B cell (primary cell): ENCODE data around the gene FGFR3. TPM values are rescaled to one million over a fixed set of nuclear protein-coding genes. Genes with fewer than 3 reads are reported as not detected.

Experiments
- ATAC-seq: fragments of 200-7000 bp; cut with Tn5 transposase; one replicate; pipeline ENCODE4 v1.10.0; 2021; ENCODE audit warnings: low read depth, mild to moderate bottlenecking, moderate number of reproducible peaks, moderate library complexity
- CTCF ChIA-PET: fragments of 350-600 bp; sonication (Branson Sonifier 250); formaldehyde crosslinking; loops from one replicate; lab custom pipeline; 2021; ENCODE audit warnings: antibody characterized with exemption, inconsistent platforms; lab: Charles Lee
- POLR2A ChIA-PET: fragments of 350-600 bp; sonication (Branson Sonifier 250); formaldehyde crosslinking; loops from one replicate; lab custom pipeline; 2021; ENCODE audit warnings: antibody characterized with exemption; lab: Charles Lee
- DNase-seq: peaks from one replicate; pipeline ENCODE4 v3.0.0; 2013
- H2AFZ ChIP-seq: 2 replicates; pipeline ENCODE4 v1.6.1; 2012; ENCODE audit warnings: mild to moderate bottlenecking, low read depth, low read length; ENCODE audit not compliant: insufficient read depth, poor library complexity, severe bottlenecking
- H3K27ac ChIP-seq, 2 donors: 1 replicate in 1 of 2; 2 replicates in 1 of 2; pipeline ENCODE4 v1.5.1; 2012 to 2013; ENCODE audit warnings: low read length in 2 of 2, mild to moderate bottlenecking in 2 of 2, moderate library complexity in 1 of 2
- H3K27me3 ChIP-seq, 4 experiments: fragments of 200-600 bp in 1 of 4; sonication (generic) in 1 of 4; replicated peaks in 1 of 4; 1 replicate in 2 of 4; 2 replicates in 2 of 4; pipeline versions ENCODE4 v1.6.1 to v1.7.0; 2013 to 2016; ENCODE audit warnings: low read length in 3 of 4, mild to moderate bottlenecking in 2 of 4, mixed read lengths in 1 of 4, moderate library complexity in 1 of 4; ENCODE audit not compliant: insufficient read depth in 4 of 4, control insufficient read depth in 3 of 4; ENCODE audit errors: control extremely low read depth in 1 of 4
- H3K36me3 ChIP-seq, 2 experiments: replicated peaks in 1 of 2; 1 replicate in 1 of 2; 2 replicates in 1 of 2; pipeline versions ENCODE4 v1.6.1 to v1.7.1; 2013; ENCODE audit warnings: low read length in 1 of 2; ENCODE audit not compliant: insufficient read depth in 2 of 2, control insufficient read depth in 1 of 2; ENCODE audit errors: control extremely low read depth in 1 of 2, extremely low read depth in 1 of 2
- H3K4me1 ChIP-seq, 2 donors: fragments of 200-600 bp in 1 of 2; sonication (generic) in 1 of 2; 1 replicate in 1 of 2; 2 replicates in 1 of 2; pipeline versions ENCODE4 v1.5.1 to v1.6.1; 2013 to 2017; ENCODE audit warnings: low read length in 2 of 2; ENCODE audit not compliant: control insufficient read depth in 2 of 2, insufficient read depth in 2 of 2
- H3K4me2 ChIP-seq: replicated peaks from 2 replicates; pipeline ENCODE3; 2012; ENCODE audit warnings: mild to moderate bottlenecking, low read depth, low read length; ENCODE audit not compliant: poor library complexity, severe bottlenecking
- H3K4me3 ChIP-seq, 5 experiments: fragments of 200-600 bp in 1 of 5; sonication (generic) in 1 of 5; 1 replicate in 3 of 5; 2 replicates in 2 of 5; pipeline versions ENCODE4 v1.5.1 to v1.7.0; 2011 to 2016; ENCODE audit warnings: low read length in 4 of 5, mild to moderate bottlenecking in 4 of 5, low read depth in 2 of 5, control low read depth in 1 of 5, moderate library complexity in 1 of 5; ENCODE audit not compliant: insufficient read depth in 1 of 5; ENCODE audit errors: control extremely low read depth in 1 of 5, extremely low read depth in 1 of 5
- H3K79me2 ChIP-seq: fragments of 200-600 bp; sonication (generic); one replicate; pipeline ENCODE4 v1.6.0; 2016; ENCODE audit warnings: low read length; ENCODE audit not compliant: control insufficient read depth, insufficient read depth
- H3K9ac ChIP-seq: fragments of 200-600 bp; sonication (generic); 2 replicates; pipeline ENCODE4 v1.6.1; 2017; ENCODE audit warnings: mild to moderate bottlenecking, low read length, moderate library complexity
- H3K9me3 ChIP-seq, 3 donors: one replicate each; pipeline versions ENCODE4 v1.6.1 to v1.7.1; 2013; ENCODE audit warnings: low read length in 2 of 3; ENCODE audit not compliant: control insufficient read depth in 2 of 3, insufficient read depth in 1 of 3; ENCODE audit errors: control extremely low read depth in 1 of 3
- H4K20me1 ChIP-seq: 2 replicates; pipeline ENCODE4 v1.6.0; 2012; ENCODE audit warnings: mild to moderate bottlenecking, low read length; ENCODE audit not compliant: insufficient read depth, control insufficient read depth, poor library complexity, severe bottlenecking
- H3K27ac Mint-ChIP-seq: one replicate; pipeline ENCODE4 v1.8.0; 2021; ENCODE audit warnings: mixed read lengths
- H3K27me3 Mint-ChIP-seq: one replicate; pipeline ENCODE4 v1.8.0; 2021; ENCODE audit warnings: mixed read lengths
- H3K4me1 Mint-ChIP-seq: one replicate; pipeline ENCODE4 v1.8.0; 2021; ENCODE audit warnings: mixed read lengths
- H3K4me3 Mint-ChIP-seq: one replicate; pipeline ENCODE4 v1.8.0; 2021; ENCODE audit warnings: mixed read lengths
- H3K9me3 Mint-ChIP-seq: one replicate; pipeline ENCODE4 v1.8.0; 2022; ENCODE audit warnings: mixed read lengths; ENCODE audit not compliant: insufficient read depth
- CTCF ChIP-seq: fragments of 200-600 bp; IDR thresholded peaks from one replicate; pipeline ENCODE4 v1.8.0; 2022; ENCODE audit warnings: antibody characterized with exemption, mild to moderate bottlenecking
- EZH2 ChIP-seq: IDR thresholded peaks from 2 replicates; pipeline ENCODE4 v1.6.1; 2012; ENCODE audit warnings: borderline replicate concordance, low read depth, mild to moderate bottlenecking, moderate library complexity, low read length; ENCODE audit not compliant: insufficient read depth, poor library complexity, severe bottlenecking
- WGBS: methylation state at CpG from one replicate; pipeline ENCODE4 v1.1.5; 2013; ENCODE audit warnings: missing lambda C conversion rate; ENCODE audit not compliant: insufficient coverage; 5-methylcytosine and 5-hydroxymethylcytosine counted together
- intact Hi-C: fragments of 100-400 bp; cut with micrococcal nuclease; formaldehyde crosslinking; loops from one replicate; pipeline ENCODE4 v1.10.0; 2022
- polyA plus RNA-seq: library from polyadenylated mRNA; depleted of rRNA; stranded (reverse); fragments of >200 nt; gene quantifications from 2 replicates; pipeline ENCODE4 v1.2.3, GENCODE V29; 2012
- total RNA-seq, 2 donors: library from RNA; stranded (reverse); fragments of 120-200 nt in 1 of 2; gene quantifications; 1 replicate in 1 of 2; 2 replicates in 1 of 2; pipeline versions ENCODE4 v1.2.3 to v1.2.4, GENCODE V29; 2013 to 2022

The FGFR3 gene
- total and polyA plus RNA-seq, 2 donors (not counting 1 experiment from before 2014, with no cell fraction given): not detected

DNA sequence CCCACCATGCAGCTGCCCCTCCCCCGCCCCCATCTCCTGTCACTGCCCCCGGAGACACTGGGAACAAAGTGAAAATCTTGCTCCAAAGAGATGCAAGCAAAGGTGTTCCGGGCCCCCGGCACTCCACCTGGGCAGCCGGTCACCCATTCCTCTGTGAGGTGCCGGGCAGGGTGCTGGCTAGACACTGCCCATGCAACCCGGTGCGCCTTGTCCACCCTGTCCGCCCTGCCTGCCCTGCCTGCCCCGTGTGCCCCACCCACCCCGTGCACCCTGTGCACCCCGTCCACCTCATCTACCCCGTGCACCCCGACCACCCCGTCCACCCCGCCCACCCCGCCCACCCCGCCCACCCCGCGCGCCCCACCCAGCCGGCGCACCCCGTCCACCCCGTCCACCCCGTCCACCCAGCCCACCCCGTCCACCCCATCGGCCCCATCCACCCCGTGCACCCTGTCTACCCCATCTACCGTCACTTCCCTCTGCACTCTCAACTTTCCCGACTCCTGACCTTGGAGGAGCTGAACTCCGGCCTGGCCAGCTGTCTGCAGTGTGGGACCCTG is 31.9 kb upstream of the FGFR3 start:
- ChIA-PET POLR2A (no interaction called here), CTCF (interaction anchor here (0.8 kb wide), 1 partner anchor 13 kb away, joined by 3 read pairs; no protein-coding TSS in a partner anchor)
- Histone ChIP-seq H3K36me3 (no peaks in the 10 kb centered on the region), H3K4me1 (peaks cover 4 to 8% of the 10 kb centered on the region in 2 donors), H3K4me3 (no peak overlapping the region), H2AFZ (no peak overlapping the region), H3K27ac (no peak overlapping the region), H3K9me3 (no peaks in the 10 kb centered on the region), H3K9ac (no peak overlapping the region), H4K20me1 (no peaks in the 10 kb centered on the region), H3K27me3 (peaks cover 0 to 26% (median 2%) of the 10 kb centered on the region in 4 experiments), H3K79me2 (no peaks in the 10 kb centered on the region), H3K4me2 (no peak overlapping the region)
- ATAC-seq: no peak
- intact Hi-C loops: no loop called here
- TF ChIP-seq EZH2 (no peak), CTCF (no peak)
- WGBS: 89% methylated on average over 12 of the region's 32 CpGs
- Mint-ChIP-seq H3K4me1 (peaks cover 12% of the 10 kb centered on the region), H3K27me3 (peaks cover 6% of the 10 kb centered on the region), H3K4me3 (no peak overlapping the region), H3K9me3 (no peaks in the 10 kb centered on the region), H3K27ac (no peak overlapping the region)
- DNase-seq: no peak

DNA sequence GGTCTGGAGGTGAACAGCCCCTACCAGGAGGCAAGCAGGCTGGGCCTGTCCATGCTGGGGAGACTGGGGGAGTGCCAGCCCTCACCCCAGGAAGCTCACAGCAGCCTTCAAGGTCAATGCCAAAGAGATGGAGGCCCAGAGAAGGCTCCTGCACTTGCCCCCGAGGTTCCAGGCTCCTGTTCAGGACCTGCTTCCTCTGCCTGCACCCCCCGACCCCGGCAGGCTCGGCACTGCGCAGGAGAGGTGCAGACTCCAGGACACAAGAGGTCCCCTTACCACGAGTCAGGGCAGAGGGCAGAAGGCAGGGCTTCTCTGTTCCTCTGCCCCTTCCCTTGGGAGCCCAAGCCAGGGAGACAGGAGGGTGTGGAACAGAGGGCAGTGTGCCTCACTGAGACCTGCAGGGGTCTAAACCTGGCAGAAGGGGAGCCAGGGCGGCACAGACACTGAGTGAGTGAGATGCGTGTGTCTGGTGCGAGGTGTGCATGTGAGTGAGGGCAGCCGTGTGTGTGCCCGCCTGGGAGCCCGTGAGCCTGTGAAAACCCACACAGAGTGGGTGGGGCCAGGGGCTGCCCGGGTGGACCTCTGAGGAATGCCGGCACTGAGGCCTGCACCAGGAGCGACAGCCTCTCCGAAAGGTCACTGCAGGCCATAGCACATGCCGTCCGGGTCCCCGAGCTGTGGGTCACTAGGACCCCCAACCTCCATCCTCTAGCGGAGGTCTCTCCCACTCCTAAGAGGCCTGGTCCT is 30.7 kb upstream of the FGFR3 start:
- H3K9me3 ChIP-seq: no peaks in the 10 kb centered on the region
- no peak for DNase-seq
- H3K4me3 ChIP-seq: no peak overlapping the region
- peaks cover 12% of the 10 kb centered on the region for H3K4me1 Mint-ChIP-seq
- H3K27me3 Mint-ChIP-seq: peaks cover 6% of the 10 kb centered on the region
- no peak overlapping the region for H3K4me3 Mint-ChIP-seq
- ATAC-seq: no peak
- no peak overlapping the region for H3K9ac ChIP-seq
- ChIA-PET CTCF (no interaction called here), POLR2A (no interaction called here)
- no peak overlapping the region for H3K27ac Mint-ChIP-seq
- intact Hi-C loops: no loop called here
- peaks cover 0 to 26% (median 2%) of the 10 kb centered on the region in 4 experiments for H3K27me3 ChIP-seq
- no peak overlapping the region for H3K4me2 ChIP-seq
- H3K79me2 ChIP-seq: no peaks in the 10 kb centered on the region
- H3K27ac ChIP-seq: no peak overlapping the region
- TF ChIP-seq EZH2 (no peak), CTCF (no peak)
- H3K9me3 Mint-ChIP-seq: no peaks in the 10 kb centered on the region
- peaks cover 9 to 10% of the 10 kb centered on the region in 2 donors for H3K4me1 ChIP-seq
- no peaks in the 10 kb centered on the region for H4K20me1 ChIP-seq
- 89% methylated on average over 20 of the region's 20 CpGs for WGBS
- no peaks in the 10 kb centered on the region for H3K36me3 ChIP-seq
- H2AFZ ChIP-seq: no peak overlapping the region
